GM21619 (cell line): ENCODE data around the gene UBAP2.

Experiments used
- ATAC-seq: cut with Tn5 transposase; IDR thresholded peaks from one replicate; pipeline ENCODE4 v1.9.1; 2021; ENCODE audit not compliant: unreplicated experiment

UBAP2 gene, protein sequence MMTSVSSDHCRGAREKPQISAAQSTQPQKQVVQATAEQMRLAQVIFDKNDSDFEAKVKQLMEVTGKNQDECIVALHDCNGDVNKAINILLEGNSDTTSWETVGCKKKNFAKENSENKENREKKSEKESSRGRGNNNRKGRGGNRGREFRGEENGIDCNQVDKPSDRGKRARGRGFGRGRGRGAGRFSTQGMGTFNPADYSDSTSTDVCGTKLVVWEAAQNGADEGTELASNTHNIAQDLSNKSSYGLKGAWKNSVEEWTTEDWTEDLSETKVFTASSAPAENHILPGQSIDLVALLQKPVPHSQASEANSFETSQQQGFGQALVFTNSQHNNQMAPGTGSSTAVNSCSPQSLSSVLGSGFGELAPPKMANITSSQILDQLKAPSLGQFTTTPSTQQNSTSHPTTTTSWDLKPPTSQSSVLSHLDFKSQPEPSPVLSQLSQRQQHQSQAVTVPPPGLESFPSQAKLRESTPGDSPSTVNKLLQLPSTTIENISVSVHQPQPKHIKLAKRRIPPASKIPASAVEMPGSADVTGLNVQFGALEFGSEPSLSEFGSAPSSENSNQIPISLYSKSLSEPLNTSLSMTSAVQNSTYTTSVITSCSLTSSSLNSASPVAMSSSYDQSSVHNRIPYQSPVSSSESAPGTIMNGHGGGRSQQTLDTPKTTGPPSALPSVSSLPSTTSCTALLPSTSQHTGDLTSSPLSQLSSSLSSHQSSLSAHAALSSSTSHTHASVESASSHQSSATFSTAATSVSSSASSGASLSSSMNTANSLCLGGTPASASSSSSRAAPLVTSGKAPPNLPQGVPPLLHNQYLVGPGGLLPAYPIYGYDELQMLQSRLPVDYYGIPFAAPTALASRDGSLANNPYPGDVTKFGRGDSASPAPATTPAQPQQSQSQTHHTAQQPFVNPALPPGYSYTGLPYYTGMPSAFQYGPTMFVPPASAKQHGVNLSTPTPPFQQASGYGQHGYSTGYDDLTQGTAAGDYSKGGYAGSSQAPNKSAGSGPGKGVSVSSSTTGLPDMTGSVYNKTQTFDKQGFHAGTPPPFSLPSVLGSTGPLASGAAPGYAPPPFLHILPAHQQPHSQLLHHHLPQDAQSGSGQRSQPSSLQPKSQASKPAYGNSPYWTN

DNA sequence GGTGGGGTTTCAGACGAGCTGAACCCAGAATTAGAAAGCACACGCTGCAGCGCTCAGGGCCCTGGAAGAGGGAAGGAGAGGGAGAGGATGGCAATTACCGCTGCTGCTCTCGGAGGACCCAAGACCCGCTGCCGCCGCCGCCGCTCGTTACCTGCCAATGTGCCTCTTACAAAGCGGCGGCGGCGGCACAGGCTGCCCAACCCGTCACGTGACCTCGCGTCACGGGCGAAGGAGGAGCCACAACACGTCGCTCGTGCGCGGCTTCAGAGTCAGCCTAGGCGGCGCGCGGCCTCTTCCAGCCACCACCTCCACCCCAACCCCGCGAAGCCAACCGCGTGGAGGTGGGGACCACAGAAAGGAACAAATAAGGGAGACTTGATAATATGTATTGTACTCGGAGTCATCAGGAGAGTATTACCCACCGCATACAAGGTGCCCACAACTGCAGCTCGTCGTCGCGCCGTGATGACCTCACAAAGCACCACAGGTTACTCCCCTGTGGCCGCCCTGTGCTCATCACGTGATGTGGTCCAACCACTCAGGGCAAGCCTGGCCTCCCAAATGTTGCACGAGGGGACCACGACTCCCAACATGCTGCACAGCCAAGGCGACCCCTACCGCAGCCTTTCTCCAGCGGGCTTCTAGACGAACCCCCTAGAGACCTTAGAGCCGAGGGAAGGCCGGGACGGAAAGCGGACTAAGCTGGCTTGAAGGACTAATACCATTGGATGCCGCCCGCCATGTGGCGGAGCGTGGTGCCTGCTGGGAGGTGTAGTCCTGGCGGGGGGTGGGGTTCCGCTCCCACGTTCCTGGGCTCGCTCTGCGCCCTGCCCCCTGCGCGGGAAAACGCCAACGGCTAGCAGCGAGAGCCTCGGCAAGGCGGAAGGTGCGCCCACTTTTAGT is at the start of gene UBAP2:
Gene UBAP2 (minus strand): TSS at position 161 of the 903 bp plus-strand sequence. CDS start 31,739 bp downstream, outside the sequence.
- ATAC-seq: peak; percentile 69

DNA sequence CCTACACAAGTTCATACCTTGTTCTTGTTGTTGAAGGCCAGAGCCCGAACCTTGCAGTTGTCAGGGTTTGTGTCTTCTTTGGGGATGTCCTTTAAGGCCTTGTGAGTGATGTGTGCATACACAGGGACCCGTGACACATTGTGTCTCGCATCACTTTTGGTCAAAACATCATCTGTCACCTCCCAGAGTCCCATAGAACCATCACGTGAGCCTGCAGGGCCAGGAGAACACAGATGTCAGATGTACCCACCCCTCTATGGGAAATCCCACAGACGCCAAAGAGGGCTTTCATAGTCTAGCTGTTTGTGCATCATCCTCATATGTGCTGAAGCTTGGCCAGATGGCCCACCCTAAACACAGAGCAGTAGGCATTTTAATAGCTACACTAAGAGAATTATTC is 49.6 kb upstream of the UBAP2 start:
- ATAC-seq: peak; percentile 57

DNA sequence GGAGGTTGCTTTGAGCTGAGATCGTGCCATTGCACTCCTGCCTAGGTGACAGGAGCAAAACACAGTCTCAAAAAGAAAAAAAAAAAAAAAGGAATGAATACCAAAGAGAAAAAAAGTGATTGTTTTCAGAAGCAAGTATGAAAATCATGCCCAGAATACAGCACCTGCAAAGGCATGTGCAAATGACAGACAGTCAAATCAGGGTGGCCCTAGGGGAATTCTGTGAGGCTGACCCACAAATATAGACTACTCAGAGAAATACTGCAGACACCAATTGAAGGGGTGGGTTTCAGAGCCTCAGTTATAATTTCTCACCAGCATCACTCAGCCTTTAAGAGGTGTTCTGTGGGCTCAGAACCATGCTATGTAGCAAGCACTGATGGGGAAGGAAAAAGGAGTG is 49.2 kb upstream of the UBAP2 start:
- ATAC-seq: peak; percentile 56

DNA sequence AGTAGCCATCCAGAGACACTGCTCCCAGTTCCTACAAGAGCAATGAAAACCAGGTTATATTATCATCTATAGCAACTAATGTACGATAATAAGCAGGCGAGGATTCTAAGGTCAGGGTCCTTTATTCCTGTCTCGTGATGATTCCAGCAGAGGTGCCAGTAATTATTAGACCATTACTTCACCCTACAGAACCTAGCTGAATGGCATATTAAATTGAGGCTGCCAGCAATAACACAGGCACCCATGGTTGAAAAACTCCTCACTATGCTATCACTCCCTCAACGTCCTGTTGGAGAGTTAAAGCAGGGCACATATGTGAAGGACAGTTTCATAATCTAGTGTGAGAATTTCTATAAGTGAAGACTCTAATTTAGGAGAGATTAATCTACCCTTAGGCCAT is 48.1 kb upstream of the UBAP2 start:
- no peak for ATAC-seq

DNA sequence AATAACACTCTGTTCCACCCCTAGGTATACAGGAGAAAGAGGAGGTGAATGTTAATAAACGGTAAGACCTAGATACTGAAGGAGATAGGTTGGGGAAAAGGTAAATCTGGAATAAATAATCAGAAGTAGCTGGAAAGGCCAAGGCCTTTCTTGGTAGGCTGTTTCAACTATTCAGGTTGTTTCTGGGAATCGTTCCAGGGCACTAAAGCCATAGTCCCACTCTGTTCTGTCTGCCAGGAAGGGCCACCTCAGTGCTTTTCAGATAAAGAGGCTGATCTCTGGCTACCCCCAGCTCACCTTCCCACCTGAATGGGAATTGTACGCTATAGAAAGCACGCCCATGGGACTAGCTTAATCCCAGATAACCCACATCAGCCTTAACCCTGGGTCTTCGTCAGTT is 44.9 kb upstream of the UBAP2 start:
- ATAC-seq: no peak

DNA sequence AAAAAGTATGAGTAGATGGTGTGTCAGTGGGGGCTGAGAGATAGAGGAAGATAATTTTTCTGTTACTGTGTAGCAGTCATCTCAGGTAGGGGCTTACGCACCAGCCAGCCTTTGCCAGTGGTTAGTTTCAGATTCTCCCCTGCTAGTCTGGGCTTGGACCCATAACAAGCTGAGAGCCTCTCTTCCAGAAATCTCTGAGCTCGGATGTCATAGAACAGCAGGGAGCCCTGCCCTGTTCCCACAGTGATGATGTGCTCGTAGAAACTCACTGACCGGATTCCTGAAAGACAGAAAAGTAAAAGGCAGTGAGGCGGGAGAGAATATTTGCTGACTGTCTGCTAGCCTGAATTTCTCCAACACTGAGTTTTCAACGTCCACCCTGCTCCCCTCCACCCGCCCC is 40.6 kb upstream of the UBAP2 start:
- ATAC-seq: no peak

DNA sequence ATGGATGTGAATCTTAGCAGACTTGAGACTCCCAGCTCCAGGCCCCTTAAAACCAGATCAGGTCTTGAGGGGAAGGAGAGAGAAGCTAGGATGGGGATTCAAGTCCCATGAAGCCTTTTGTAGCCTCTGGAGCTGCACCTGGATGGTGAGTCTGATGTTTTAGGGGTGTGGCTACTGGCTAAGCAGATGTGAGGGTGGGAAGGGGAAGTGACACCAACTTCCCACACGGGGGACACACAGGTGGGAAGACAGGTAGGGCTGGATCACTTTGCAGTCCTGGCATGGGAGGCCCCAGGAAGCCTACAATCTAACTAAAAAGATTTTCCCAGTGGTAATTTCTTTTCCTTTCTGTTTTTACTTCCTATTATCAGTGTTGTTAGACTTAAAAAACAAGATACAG is 38.7 kb upstream of the UBAP2 start:
- no peak for ATAC-seq

DNA sequence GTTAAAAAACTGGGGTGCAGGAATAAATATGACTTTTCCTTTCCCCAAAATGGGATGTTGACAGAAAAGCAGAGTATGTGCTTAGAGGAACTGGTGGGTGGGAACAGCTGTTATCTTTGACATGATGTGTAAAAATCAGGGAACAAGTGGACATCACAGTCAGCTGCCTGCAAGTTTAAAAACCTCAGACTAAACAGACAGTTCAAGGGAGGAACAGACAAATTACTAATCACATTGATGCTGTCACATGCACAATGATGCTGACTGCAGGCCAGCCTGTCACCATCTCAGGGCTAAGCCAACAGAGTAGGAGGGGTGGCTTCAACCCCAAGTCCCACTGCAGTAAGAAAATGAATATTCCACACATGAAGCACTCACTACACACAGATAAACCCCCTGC is 38.2 kb upstream of the UBAP2 start:
- ATAC-seq: no peak

DNA sequence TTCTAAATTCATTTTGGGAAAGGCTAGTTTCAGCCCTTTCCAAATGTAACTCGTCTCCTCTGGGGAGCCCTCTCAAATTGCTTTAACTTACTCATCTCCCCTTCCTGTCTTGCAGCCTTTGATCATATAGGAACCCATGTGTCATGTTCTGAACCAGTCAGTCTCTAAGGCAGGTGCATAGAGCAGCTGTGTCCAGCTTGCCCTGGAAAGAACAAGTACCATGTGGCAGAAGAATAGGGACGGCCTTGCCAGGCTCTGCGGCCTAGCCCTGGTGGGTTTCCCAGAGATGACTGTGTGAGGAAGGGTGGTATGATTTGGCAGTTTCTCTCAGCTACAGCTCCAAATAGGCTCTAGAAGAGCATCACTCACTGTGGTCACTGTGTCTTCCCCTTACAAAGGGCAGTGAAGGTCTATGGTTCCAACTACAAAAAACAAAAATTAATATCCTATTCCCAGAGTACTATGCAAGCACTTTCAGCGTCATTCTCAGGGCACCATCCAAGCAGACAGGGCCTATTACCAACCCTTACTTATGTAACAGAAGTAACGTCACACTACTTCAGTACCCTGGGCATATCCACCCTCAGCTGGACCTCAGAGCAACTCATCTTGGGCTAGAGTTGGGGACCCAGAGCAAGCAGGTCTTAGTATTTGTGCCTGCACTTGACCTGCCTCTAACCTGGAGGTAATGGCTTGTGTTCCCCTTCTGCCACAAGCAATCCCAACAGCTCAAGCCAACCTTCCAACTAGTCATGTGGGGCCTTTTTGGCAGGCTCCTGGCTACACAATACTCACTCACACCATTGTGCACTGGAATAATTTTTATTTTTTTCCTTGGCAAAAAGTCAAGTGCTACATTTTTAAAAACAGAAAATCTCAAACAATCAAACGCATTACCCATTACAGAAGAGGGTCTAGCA is 37.2 kb upstream of the UBAP2 start:
- ATAC-seq: no peak

DNA sequence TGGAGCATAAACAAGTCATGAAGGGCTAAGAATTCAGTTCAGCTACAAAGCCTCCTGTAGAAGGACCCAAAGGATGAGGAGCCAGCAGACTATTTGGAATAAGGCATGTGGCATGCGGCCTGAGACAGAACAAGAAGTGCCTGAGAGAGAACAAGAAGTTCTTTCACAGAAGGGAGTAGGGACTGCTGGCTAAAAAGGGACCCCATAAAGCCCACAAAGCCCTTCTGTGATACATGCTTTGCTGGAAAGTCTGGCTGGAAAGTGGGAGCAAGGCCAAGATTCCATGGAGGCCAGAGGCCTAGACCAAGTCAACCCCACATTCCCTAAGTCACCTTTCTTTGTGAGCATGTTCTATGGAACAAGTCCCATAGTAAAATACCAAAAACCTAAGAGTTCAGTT is 35.9 kb upstream of the UBAP2 start:
- ATAC-seq: no peak

DNA sequence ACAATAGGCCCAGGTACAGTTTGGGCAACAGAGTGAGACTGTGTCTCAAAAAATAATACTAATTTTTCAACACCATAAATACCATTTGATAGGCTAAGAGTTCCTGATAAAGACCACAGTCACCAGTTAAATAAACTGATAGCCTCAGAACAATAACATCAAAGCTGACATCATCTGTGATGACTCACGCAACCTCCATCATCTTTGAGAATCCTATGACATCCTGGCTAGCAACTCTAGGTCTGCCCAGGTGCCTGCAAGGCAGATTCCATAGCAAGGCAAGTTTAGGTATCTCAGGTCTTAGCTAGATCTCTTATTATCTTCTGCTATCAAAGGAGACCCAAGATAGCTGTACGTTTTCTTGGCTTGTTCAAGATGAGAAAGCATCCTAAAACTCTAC is 30.5 kb upstream of the UBAP2 start:
- no peak for ATAC-seq

DNA sequence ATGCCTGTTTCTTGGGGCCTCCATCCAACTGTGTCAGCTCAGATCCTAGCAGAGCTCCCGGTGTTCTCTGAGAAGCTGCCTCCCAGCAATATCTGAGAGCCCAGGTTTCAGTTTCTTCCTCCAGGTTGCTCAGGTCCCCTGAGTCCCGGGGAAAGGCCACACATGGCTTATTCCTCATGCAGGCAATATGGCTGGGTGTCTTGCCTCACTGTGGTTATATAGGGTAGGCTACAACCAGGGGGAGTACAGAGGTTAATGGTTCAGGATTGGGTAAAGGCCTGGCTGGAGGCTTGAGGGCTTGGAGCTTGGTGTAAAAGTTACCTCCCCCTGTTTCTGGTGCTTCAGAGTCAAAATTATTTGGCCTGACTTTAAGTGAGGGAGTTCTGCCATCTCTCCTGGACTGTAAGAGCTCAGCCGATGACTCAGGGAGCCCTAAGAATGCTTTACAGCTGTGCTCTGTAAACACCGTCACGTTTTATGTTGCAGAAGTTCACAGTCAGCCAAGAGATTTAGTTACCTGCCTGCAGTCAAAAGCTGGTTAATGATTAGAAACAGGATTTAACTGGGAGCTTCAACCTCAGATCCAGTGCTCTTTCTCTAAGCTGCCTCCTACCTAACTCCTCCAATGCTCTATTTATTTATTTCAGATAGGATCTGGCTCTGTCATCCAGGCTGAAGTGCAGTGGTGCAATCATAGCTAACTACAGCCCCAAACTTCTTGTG is 24.3 kb upstream of the UBAP2 start:
- ATAC-seq: no peak

DNA sequence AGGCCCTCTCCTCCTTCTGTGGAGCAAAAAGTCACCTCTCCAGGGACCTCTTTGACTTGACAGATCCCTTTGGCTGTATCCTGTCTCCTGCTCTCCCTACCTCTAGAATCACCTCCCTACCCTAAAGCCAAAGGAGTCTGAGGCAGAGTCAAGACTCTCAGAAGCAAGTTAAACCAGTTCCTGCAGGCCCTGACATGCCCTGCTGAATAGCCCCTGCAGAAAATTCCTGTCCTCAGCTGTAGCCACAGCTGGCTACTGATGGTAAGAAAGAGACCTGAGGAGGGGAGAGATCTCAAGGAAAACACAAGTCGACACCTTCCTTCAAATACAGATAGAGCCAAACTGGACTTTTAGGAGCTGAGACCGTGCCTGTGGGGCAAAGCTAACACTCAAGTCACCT is 23.7 kb upstream of the UBAP2 start:
- ATAC-seq: no peak

DNA sequence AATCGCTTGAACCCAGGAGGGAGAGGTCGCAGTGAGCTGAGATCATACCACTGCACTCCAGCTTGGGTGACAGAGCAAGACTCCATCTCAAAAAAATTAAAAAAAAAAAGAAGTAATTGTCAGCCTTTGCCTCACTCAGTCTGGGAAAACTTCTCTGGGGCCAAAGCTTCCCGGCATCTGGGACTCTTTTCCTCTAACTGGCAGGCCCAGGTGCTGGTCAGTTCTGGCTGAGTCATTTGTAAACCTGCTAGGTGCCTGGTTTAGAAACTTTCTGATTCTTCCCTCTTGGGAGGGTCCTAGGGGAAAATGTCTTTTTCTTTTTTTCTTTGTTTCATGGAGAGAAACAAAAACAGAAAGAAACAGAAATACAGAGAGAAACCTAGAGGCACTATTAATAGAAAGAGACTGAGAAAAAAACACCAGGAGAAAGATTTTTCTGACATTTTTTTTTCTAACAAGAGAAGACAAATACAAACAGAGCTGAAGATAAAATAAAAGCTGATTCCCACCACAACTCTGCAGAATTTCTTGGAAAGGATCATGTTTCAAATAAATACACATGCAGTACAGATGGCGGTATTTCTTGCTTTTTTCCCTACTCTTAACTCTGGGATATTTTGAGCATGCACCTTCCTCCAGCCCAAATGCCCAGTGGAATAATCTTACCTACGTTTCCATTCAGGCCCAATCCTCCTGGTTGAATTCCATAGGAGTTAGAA is 22.1 kb upstream of the UBAP2 start:
- ATAC-seq: no peak

DNA sequence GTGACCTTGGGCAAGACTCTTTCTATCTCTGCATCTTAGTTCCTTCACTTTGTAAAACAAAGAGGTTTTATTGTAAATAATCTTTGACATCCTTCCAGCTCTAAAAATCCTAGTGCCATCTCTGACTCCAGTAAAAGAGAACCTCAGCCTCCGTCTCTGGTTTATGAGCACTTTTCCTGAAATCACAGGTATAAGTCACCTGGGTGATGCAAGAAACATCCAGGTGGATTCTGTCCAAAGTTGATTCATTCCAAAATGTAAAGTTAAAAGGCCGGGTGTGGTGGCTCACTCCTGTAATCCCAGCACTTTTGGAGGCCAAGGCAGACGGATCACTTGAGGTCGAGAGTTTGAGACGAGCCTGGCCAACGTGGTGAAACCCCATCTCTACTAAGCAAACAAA is 21.1 kb upstream of the UBAP2 start:
- no peak for ATAC-seq

DNA sequence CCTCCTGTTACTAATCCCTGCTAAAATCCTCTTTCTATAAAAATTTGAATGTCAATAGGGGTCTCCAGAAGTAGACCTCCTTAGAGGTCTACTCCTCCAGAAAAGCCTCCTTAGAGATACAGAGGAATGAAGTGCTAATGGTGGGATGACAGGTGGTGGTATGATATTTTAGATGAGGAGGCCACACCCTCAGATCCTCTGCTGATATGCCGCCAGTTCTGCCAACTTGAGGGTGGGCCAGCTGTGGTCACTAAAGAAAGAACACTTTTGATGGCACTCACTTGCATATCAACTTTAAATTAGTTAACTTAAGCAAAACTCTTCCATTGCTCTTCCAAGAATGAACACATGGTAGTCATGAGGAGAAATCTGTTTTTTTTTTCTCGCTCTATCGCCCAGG is 16.9 kb upstream of the UBAP2 start:
- ATAC-seq: no peak

DNA sequence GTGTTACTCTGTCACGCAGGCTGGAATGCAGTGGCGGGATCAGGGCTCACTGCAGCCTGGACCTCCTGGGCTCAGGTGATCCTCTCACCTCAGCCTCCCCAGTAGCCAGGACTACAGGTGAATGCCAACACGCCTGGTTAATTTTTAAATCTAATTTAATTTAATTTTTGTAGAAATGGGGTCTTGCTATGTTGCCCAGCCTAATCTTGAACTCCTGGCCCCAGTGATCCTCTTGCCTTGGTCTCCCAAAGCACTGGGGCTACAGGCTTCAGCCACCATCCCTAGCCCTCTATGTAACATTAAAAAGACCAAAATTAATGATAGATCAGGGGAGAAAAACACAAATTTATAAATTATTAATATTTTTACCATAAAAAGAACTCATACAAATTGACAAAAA is 11.3 kb upstream of the UBAP2 start:
- no peak for ATAC-seq

DNA sequence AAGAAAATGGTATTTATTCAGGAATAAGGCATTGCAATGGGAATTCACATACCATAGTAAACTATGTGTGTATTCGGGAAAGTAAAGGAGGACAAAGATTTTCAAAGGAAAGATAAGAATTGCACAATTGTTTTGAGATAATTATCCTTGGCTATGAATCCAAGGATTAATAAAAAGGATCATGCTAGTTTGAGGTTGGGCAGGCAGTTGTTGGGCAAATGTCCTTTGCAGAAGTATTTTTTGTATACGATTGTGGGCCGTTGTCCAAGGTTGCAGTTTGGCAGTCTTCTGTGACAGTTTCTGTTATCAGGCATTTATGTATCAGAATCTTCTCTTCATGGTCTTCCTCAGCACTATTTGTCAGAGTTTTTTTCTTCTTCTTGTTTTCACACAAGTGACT is 10.6 kb upstream of the UBAP2 start:
- no peak for ATAC-seq
